Endothelial cell of umbilical vein (primary cell): ENCODE measurements around the gene CCDC85A. TPM values are rescaled to one million over a fixed set of nuclear protein-coding genes. Genes with fewer than 3 reads are reported as not detected.

Source experiments
- BruUV-seq: library from RNA; stranded (reverse); fragments of 400-500 nt; replicated peaks from 2 replicates; lab custom pipeline; 2021; lab: Mats Ljungman, UMichigan
- CTCF ChIA-PET: fragments of 300-600, 350-600 bp; sonication (Branson Sonifier 250); formaldehyde crosslinking; loops from one replicate; lab custom pipeline; 2021; ENCODE audit warnings: antibody characterized with exemption, inconsistent platforms; lab: Charles Lee
- POLR2A ChIA-PET: fragments of 300-600, 350-600 bp; sonication (Branson Sonifier 250); formaldehyde crosslinking; loops from one replicate; lab custom pipeline; 2021; ENCODE audit warnings: antibody characterized with exemption, inconsistent platforms; lab: Charles Lee
- DNase-seq: peaks from one replicate; pipeline ENCODE4 v3.0.0-alpha.2; 2011; ENCODE audit warnings: low read depth, low spot score
- FAIRE-seq: peaks from 2 replicates; lab custom pipeline; 2011; peaks lifted over from hg19 to GRCh38; lab: Jason Lieb, UNC
- H2AFZ ChIP-seq: 2 replicates; pipeline ENCODE4 v1.6.0; 2012; ENCODE audit warnings: low read depth, low read length, control low read depth, inconsistent platforms
- H3K27ac ChIP-seq: 2 replicates; pipeline ENCODE4 v1.5.1; 2011; ENCODE audit warnings: low read depth, mild to moderate bottlenecking, control low read depth, low read length, moderate library complexity; ENCODE audit not compliant: insufficient read depth
- H3K27me3 ChIP-seq, 2 experiments: 2 replicates each; pipeline versions ENCODE4 v1.6.0 to v1.6.1; 2011; ENCODE audit warnings: low read length in 2 of 2, mixed read lengths in 1 of 2; ENCODE audit not compliant: control insufficient read depth in 2 of 2, insufficient read depth in 2 of 2
- H3K36me3 ChIP-seq, 2 experiments: 2 replicates in 1 of 2; 3 replicates in 1 of 2; pipeline ENCODE4 v1.5.1; 2011; ENCODE audit warnings: low read length in 2 of 2, mild to moderate bottlenecking in 1 of 2, moderate library complexity in 1 of 2; ENCODE audit not compliant: control insufficient read depth in 2 of 2, insufficient read depth in 2 of 2; ENCODE audit errors: extremely low read depth in 1 of 2
- H3K4me1 ChIP-seq: 3 replicates; pipeline ENCODE4 v1.5.1; 2011; ENCODE audit warnings: mild to moderate bottlenecking, low read length; ENCODE audit not compliant: control insufficient read depth, insufficient read depth; ENCODE audit errors: extremely low read depth
- H3K4me2 ChIP-seq: 2 replicates; pipeline ENCODE4 v1.6.1; 2011; ENCODE audit warnings: low read length, control low read depth, mixed read lengths; ENCODE audit not compliant: insufficient read depth
- H3K4me3 ChIP-seq, 3 experiments: fragments of 200-600 bp in 1 of 3; sonication (generic), shearing (Covaris generic) in 1 of 3; replicated peaks in 1 of 3; 2 replicates each; pipeline ENCODE4 v1.5.1; 2011 to 2016; ENCODE audit warnings: control low read depth in 3 of 3, low read length in 3 of 3, mild to moderate bottlenecking in 2 of 3, inconsistent platforms in 1 of 3, low read depth in 1 of 3, moderate library complexity in 1 of 3; ENCODE audit not compliant: insufficient read depth in 1 of 3
- H3K79me2 ChIP-seq: 2 replicates; pipeline ENCODE4 v1.6.0; 2012; ENCODE audit warnings: low read length, inconsistent platforms; ENCODE audit not compliant: control insufficient read depth, insufficient read depth
- H3K9ac ChIP-seq: replicated peaks from 2 replicates; pipeline ENCODE3; 2011; ENCODE audit warnings: low read length, control low read depth; ENCODE audit not compliant: insufficient read depth; ENCODE audit errors: extremely low read depth
- H3K9me1 ChIP-seq: replicated peaks from 3 replicates; pipeline ENCODE4 v1.6.0; 2011; ENCODE audit warnings: mild to moderate bottlenecking, low read length; ENCODE audit not compliant: control insufficient read depth, insufficient read depth; ENCODE audit errors: extremely low read depth
- H3K9me3 ChIP-seq: replicated peaks from 2 replicates; pipeline ENCODE4 v1.5.1; 2012; ENCODE audit warnings: low read length, inconsistent platforms; ENCODE audit not compliant: control insufficient read depth, insufficient read depth
- H4K20me1 ChIP-seq: replicated peaks from 2 replicates; pipeline ENCODE3; 2011; ENCODE audit warnings: mild to moderate bottlenecking, low read length; ENCODE audit not compliant: control insufficient read depth, insufficient read depth; ENCODE audit errors: extremely low read depth
- CTCF ChIP-seq, 2 donors: IDR thresholded peaks; 1 replicate in 1 of 2; 2 replicates in 1 of 2; pipeline ENCODE4 v1.5.1; 2011; ENCODE audit warnings: low read length in 2 of 2, mild to moderate bottlenecking in 2 of 2, moderate library complexity in 2 of 2, control low read depth in 1 of 2, inconsistent platforms in 1 of 2, low read depth in 1 of 2; ENCODE audit not compliant: insufficient read depth in 1 of 2; ENCODE audit errors: extremely low read depth in 1 of 2
- FOS ChIP-seq: IDR thresholded peaks from 2 replicates; pipeline ENCODE4 v1.6.1; 2011; ENCODE audit warnings: mild to moderate bottlenecking, low read length, moderate library complexity, borderline replicate concordance; ENCODE audit not compliant: insufficient read depth
- GATA2 ChIP-seq: IDR thresholded peaks from 2 replicates; pipeline ENCODE4 v1.7.0; 2011; ENCODE audit warnings: low read depth, mild to moderate bottlenecking, moderate library complexity, mixed read lengths, low read length; ENCODE audit not compliant: insufficient read length, insufficient read depth
- JUN ChIP-seq: IDR thresholded peaks from 2 replicates; pipeline ENCODE4 v1.6.1; 2011; ENCODE audit warnings: borderline replicate concordance, low read depth; ENCODE audit not compliant: insufficient read length, insufficient read depth
- MAX ChIP-seq: IDR thresholded peaks from 2 replicates; pipeline ENCODE4 v1.6.1; 2011; ENCODE audit not compliant: insufficient read depth, insufficient read length
- MYC ChIP-seq: IDR thresholded peaks from one replicate; pipeline ENCODE4 v1.6.1; 2011; ENCODE audit warnings: mild to moderate bottlenecking, low read depth, low read length
- POLR2A ChIP-seq: IDR thresholded peaks from 2 replicates; pipeline ENCODE4 v1.6.1; 2012; ENCODE audit warnings: low read depth, mild to moderate bottlenecking, control low read depth, low read length
- POLR2AphosphoS5 ChIP-seq: IDR thresholded peaks from 2 replicates; pipeline ENCODE4 v1.6.1; 2012; ENCODE audit warnings: low read depth, mild to moderate bottlenecking, control low read depth, low read length, moderate library complexity; ENCODE audit not compliant: insufficient read depth
- dilution Hi-C: fragments of 300-500 bp; cut with MboI; formaldehyde crosslinking; loops from one replicate; pipeline ENCODE4 v1.15.0; 2019; ENCODE audit warnings: low sequenced_read_pairs; ENCODE audit not compliant: extremely low pct_ligation_motif_present
- intact Hi-C: fragments of 100-400 bp; cut with micrococcal nuclease; formaldehyde crosslinking; loops from one replicate; pipeline ENCODE4 v1.10.0; 2022
- polyA plus RNA-seq, 4 experiments: library from polyadenylated mRNA; depleted of rRNA in 3 of 4; stranded (reverse) in 3 of 4; unstranded in 1 of 4; fragments of >200 nt; gene quantifications; 2 replicates each; pipeline versions ENCODE4 v1.2.1 to v1.2.3, GENCODE V29; 2011 to 2012; ENCODE audit warnings: missing spikeins in 1 of 4
- total RNA-seq: library from RNA; stranded (reverse); gene quantifications from 2 replicates; pipeline ENCODE4 v1.2.3, GENCODE V29; 2021

The CCDC85A gene
- total and polyA plus RNA-seq, 2 donors (not counting 3 experiments of a cell fraction or from before 2014, with no cell fraction given) = 5.1 to 10.4 TPM

DNA sequence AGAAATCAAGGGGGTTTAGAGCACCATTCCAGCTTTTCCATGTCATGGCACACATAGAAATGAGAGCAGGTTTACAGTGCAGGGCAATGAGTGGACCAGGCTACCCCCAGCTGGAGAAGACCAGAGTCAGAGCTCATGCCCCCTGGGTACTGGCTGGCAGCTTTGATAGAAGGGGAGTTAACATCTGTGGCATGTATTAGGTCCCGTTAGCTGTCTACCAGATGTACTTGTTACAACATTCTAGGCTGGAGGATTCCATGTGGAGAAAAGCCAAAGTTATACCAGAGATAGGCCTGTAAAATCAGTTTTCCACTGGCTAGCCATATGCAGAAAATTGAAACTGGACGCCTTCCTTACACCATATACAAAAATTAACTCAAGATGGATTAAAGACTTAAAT lies 109.2 kb downstream of the CCDC85A start:
- intact Hi-C loops = no loop called here
- no peaks in the 10 kb centered on the region for H3K79me2 ChIP-seq
- no peaks in the 10 kb centered on the region for H4K20me1 ChIP-seq
- H3K4me3 ChIP-seq = no peak overlapping the region
- H3K27ac ChIP-seq = no peak overlapping the region
- POLR2A ChIA-PET = no interaction called here
- H3K9ac ChIP-seq = no peak overlapping the region
- no peak overlapping the region for H2AFZ ChIP-seq
- H3K4me1 ChIP-seq = peaks cover 5% of the 10 kb centered on the region
- no peaks in the 10 kb centered on the region for H3K27me3 ChIP-seq
- BruUV-seq = no TSS peak
- H3K9me1 ChIP-seq = no peaks in the 10 kb centered on the region
- CTCF ChIA-PET = no interaction called here
- H3K9me3 ChIP-seq = no peaks in the 10 kb centered on the region
- DNase-seq (no peak), FAIRE-seq (no peak)
- dilution Hi-C loops = no loop called here
- H3K4me2 ChIP-seq = no peak overlapping the region
- H3K36me3 ChIP-seq = no peaks in the 10 kb centered on the region
- TF ChIP-seq CTCF (IDR thresholded peaks at IDR 0.05; ENCODE audit: extremely low read depth in 1 of 2, insufficient read depth in 1 of 2, low read depth in 1 of 2, low read length in 2 of 2) = no peak
- TF ChIP-seq POLR2A = no peak
- TF ChIP-seq FOS = no peak
- no peak for TF ChIP-seq GATA2
- TF ChIP-seq MYC = no peak
- no peak for TF ChIP-seq POLR2AphosphoS5
- TF ChIP-seq MAX = no peak
- TF ChIP-seq JUN = no peak
